Vagina (tissue), 2 donors: ENCODE data around the gene NTNG1. TPM values are rescaled to one million over a fixed set of nuclear protein-coding genes. Genes with fewer than 3 reads are reported as not detected.

Experiments used
- DNase-seq, 2 donors: peaks; one replicate each; pipeline ENCODE4 v3.0.0-alpha.2; 2017; ENCODE audit errors: extremely low spot score in 2 of 2
- H3K27ac ChIP-seq: fragments of 200-600 bp; sonication (generic); one replicate; pipeline ENCODE4 v1.5.1; 2019
- H3K27me3 ChIP-seq: fragments of 200-600 bp; sonication (generic); one replicate; pipeline ENCODE4 v1.5.1; 2019
- H3K36me3 ChIP-seq, 2 donors: fragments of 200-600 bp; sonication (generic); one replicate each; pipeline ENCODE4 v1.5.1; 2017 to 2019
- H3K4me1 ChIP-seq: fragments of 200-600 bp; sonication (generic); one replicate; pipeline ENCODE4 v1.5.1; 2019
- H3K4me3 ChIP-seq, 2 donors: fragments of 200-600 bp; sonication (generic); 1 replicate in 1 of 2; 2 replicates in 1 of 2; pipeline ENCODE4 v1.5.1; 2016 to 2019
- H3K9me3 ChIP-seq: fragments of 200-600 bp; sonication (generic); one replicate; pipeline ENCODE4 v1.5.1; 2019
- POLR2A ChIP-seq, 2 donors: fragments of 450-650 bp; IDR thresholded peaks; one replicate each; pipeline ENCODE4 v1.6.1; 2017; ENCODE audit warnings: antibody characterized with exemption in 2 of 2, mild to moderate bottlenecking in 2 of 2, moderate library complexity in 2 of 2
- POLR2AphosphoS5 ChIP-seq, 2 donors: sonication (generic); formaldehyde crosslinking; IDR thresholded peaks; one replicate each; pipeline ENCODE4 v1.9.0; 2017; ENCODE audit warnings: antibody characterized with exemption in 2 of 2, mild to moderate bottlenecking in 2 of 2, low read depth in 1 of 2; ENCODE audit not compliant: insufficient read depth in 1 of 2
- intact Hi-C: fragments of 100-400 bp; cut with DNase I; formaldehyde crosslinking; loops from one replicate; pipeline ENCODE4 v1.15.1; 2023
- total RNA-seq: library from RNA; depleted of rRNA; stranded (reverse); fragments of >200 nt; gene quantifications from one replicate; pipeline ENCODE4 v1.2.3, GENCODE V29; 2016
- TF ChIP-seq, protein P1 (sequence below), 3 experiments: fragments of 450-650 bp in 2 of 3; fragments of 200-600 bp in 1 of 3; sonication (generic) in 1 of 3; IDR thresholded peaks; one replicate each; pipeline ENCODE4 v1.5.1; 2017 to 2019; ENCODE audit warnings: antibody characterized with exemption in 3 of 3, mild to moderate bottlenecking in 2 of 3, moderate library complexity in 2 of 3

Gene NTNG1
- total RNA-seq, 1 donor from 2014 or later = 6.6 TPM

DNA sequence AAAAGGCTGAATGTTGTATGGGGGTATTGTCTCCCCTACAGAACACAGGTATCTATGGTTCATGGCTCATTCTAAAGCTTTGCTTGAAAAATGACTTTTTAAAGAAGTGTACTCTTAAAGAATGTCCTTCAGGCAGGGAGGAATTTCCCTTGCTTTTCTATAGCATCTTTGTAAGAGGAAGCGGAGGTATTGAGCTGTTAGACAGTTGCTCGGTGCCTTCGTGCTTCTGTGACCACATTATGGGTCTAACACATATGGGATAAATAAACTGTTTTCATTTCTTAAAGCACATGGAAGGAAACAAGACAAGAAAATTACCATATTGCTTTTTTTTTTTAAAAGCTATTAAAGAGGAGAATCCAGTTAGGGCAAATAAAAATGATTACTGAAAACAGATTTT is 182.9 kb downstream of the NTNG1 start:
- H3K36me3 ChIP-seq = no peaks in the 10 kb centered on the region
- no peaks in the 10 kb centered on the region for H3K9me3 ChIP-seq
- intact Hi-C loops = no loop called here

DNA sequence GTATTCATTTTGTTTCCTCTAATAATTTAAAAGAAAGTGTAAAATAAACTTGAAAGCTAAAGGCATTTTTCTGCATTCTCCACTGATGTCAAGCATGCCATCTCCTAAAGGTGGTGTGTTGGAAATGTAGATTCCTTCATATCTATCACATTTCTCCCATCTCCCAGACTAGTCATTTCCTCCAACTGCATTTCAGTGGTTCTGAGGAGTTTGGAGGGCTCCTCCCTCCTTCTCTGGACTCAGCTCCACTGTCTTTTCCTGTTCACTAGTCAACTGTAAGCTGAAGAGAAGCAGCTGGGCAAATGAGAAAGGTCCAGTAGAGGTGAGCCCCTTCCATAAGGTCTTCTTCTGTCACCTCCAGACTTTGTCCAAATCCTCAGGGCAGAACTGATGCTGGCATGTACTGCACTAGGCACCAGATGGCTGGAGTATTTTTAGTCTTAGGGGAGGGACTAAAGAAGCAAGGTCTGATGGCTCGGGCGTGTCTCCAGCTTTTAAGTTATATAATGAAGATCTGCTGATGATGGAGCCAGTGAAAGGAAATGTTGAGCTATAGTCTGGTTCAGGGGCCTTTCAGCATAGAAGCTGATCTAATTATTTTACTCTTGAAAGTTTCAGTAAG is 186.1 kb downstream of the NTNG1 start:
- no peak for DNase-seq
- intact Hi-C loops = no loop called here
- Histone ChIP-seq H3K9me3 (no peaks in the 10 kb centered on the region), H3K4me1 (no peaks in the 10 kb centered on the region), H3K36me3 (no peaks in the 10 kb centered on the region), H3K4me3 (no peak overlapping the region), H3K27me3 (no peaks in the 10 kb centered on the region), H3K27ac (no peak overlapping the region)
- TF ChIP-seq POLR2AphosphoS5 (IDR thresholded peaks at IDR 0.05; ENCODE audit: insufficient read depth in 1 of 2, low read depth in 1 of 2) = no peak
- TF ChIP-seq, protein P1, sequence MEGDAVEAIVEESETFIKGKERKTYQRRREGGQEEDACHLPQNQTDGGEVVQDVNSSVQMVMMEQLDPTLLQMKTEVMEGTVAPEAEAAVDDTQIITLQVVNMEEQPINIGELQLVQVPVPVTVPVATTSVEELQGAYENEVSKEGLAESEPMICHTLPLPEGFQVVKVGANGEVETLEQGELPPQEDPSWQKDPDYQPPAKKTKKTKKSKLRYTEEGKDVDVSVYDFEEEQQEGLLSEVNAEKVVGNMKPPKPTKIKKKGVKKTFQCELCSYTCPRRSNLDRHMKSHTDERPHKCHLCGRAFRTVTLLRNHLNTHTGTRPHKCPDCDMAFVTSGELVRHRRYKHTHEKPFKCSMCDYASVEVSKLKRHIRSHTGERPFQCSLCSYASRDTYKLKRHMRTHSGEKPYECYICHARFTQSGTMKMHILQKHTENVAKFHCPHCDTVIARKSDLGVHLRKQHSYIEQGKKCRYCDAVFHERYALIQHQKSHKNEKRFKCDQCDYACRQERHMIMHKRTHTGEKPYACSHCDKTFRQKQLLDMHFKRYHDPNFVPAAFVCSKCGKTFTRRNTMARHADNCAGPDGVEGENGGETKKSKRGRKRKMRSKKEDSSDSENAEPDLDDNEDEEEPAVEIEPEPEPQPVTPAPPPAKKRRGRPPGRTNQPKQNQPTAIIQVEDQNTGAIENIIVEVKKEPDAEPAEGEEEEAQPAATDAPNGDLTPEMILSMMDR (IDR thresholded peaks at IDR 0.05) = no peak

More for the DNA sequence above, 182.9 kb downstream of the NTNG1 start:
- TF ChIP-seq POLR2AphosphoS5 (IDR thresholded peaks at IDR 0.05; ENCODE audit: insufficient read depth in 1 of 2, low read depth in 1 of 2) = no peak
- no peak for TF ChIP-seq POLR2A (IDR thresholded peaks at IDR 0.05)
- TF ChIP-seq, protein P1 (IDR thresholded peaks at IDR 0.05) = no peak
- Histone ChIP-seq H3K27me3 (no peaks in the 10 kb centered on the region), H3K27ac (no peak overlapping the region), H3K4me3 (no peak overlapping the region), H3K4me1 (no peaks in the 10 kb centered on the region)
- DNase-seq = no peak

DNA sequence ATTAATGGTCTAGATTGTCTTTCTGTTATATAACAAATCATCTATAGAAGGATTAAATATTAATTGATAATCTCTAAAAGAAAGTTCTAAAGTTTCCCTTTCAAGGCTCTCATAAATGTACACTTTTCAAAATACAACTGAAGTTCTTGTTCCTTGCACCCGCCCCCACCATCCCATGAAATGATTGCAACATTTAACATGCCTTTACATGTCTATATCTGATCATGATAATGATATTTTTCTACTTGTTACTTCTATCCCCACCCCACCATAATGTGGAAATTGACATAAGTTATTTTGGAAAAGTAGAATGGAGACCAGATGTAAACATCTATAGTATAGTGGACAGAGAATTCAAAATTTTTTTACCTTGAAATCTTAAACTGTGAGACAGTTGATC is 186.6 kb downstream of the NTNG1 start:
- Histone ChIP-seq H3K4me3 (no peak overlapping the region), H3K9me3 (no peaks in the 10 kb centered on the region), H3K4me1 (no peaks in the 10 kb centered on the region), H3K27me3 (no peaks in the 10 kb centered on the region), H3K36me3 (no peaks in the 10 kb centered on the region), H3K27ac (no peak overlapping the region)
- intact Hi-C loops = no loop called here
- no peak for TF ChIP-seq POLR2AphosphoS5 (IDR thresholded peaks at IDR 0.05; ENCODE audit: insufficient read depth in 1 of 2, low read depth in 1 of 2)
- TF ChIP-seq POLR2A (IDR thresholded peaks at IDR 0.05) = no peak
- TF ChIP-seq, protein P1 (IDR thresholded peaks at IDR 0.05) = no peak
- no peak for DNase-seq

DNA sequence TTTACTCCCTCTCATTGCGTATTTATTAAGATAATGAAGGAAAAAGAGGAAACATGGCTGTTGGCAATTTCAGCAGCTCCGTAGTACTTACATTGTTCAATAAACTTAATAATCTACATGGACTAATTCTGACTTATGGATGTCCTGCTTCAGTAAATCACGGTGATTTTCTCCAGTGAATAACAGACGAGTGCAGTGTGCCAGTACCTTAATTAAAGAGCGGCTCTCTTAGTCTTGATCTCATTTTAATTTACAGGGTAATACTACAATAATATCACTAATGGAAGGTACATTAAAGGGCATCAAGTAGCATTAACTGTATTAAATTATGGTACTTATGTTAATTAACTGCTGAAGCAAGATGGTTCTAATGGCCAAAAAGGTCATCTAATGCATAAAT is 187.2 kb downstream of the NTNG1 start:
- intact Hi-C loops = no loop called here

DNA sequence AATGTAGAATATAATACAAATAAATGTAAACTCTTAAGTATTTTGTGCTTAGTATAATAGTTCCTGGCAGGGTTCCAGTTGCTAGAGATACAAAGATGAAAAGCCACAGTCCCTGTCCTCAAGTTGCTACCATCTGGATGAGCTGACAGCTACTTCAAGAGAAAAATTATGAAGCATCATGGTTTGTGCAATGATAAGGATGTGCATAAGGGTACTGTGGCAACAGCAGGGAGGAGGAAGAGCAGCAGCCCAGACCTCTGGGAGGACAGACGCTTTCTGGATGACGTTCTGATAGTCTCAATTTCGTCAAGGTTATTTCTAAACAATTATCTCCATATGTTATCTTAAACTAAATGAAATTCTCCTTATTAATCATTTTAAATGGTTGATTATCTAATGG is 198.9 kb downstream of the NTNG1 start:
- Histone ChIP-seq H3K4me3 (no peak overlapping the region), H3K4me1 (no peaks in the 10 kb centered on the region), H3K27ac (no peak overlapping the region), H3K36me3 (no peaks in the 10 kb centered on the region), H3K27me3 (no peaks in the 10 kb centered on the region), H3K9me3 (no peaks in the 10 kb centered on the region)
- TF ChIP-seq, protein P1 (IDR thresholded peaks at IDR 0.05) = no peak
- TF ChIP-seq POLR2A (IDR thresholded peaks at IDR 0.05) = no peak
- TF ChIP-seq POLR2AphosphoS5 (IDR thresholded peaks at IDR 0.05; ENCODE audit: insufficient read depth in 1 of 2, low read depth in 1 of 2) = no peak
- intact Hi-C loops = no loop called here
- no peak for DNase-seq

More for the DNA sequence above, 187.2 kb downstream of the NTNG1 start:
- DNase-seq = no peak
- Histone ChIP-seq H3K27ac (no peak overlapping the region), H3K4me1 (no peaks in the 10 kb centered on the region), H3K36me3 (no peaks in the 10 kb centered on the region), H3K27me3 (no peaks in the 10 kb centered on the region), H3K4me3 (no peak overlapping the region), H3K9me3 (no peaks in the 10 kb centered on the region)
- TF ChIP-seq POLR2AphosphoS5 (IDR thresholded peaks at IDR 0.05; ENCODE audit: insufficient read depth in 1 of 2, low read depth in 1 of 2) = no peak
- TF ChIP-seq, protein P1 (IDR thresholded peaks at IDR 0.05) = no peak
- TF ChIP-seq POLR2A (IDR thresholded peaks at IDR 0.05) = no peak
